Epidermal melanocyte (primary cell): Measurements from ENCODE around the gene CAMSAP1.
"Not testable (repeated sequence)": the region's sequence is repeated elsewhere in the genome, so short reads cannot be mapped to it uniquely, and the experiment has no call there.

Experiments
- DNase-seq: peaks from one replicate; pipeline ENCODE4 v3.0.0; 2011; ENCODE audit warnings: low spot score; ENCODE audit not compliant: insufficient read length

Gene CAMSAP1

DNA sequence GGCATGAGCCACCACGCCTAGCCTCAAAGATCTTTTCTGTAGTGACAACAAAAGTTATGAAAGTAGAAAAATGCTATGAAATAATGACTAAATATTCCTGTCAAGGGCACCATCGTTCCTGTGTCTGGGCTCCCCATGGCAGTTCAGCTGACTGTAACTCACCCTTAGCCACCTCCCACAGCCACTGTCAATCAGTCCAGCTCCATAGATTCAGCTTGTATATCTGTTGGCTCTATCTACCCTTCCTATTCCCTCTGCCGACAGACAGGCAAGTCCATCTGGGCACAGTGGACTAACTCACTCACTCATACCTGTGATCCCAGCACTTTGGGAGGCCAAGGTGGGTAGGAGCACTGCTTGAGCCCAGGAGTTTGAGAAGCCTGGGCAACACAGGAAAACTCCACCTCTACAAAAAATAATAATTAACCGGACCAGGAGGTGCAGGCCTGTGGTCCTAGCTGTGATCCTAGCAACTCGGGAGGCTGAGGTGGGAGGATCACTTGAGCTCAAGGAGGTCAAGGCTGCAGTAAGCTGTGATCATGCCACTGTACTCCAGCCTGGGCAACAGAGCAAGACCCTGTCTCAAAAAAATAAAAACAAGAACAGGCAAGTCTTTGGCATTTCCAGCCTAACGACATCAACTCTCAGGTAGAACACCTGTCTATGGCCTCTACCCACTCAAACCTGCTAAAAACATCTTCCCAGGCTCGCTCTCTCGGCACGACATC lies 6.2 kb downstream of the CAMSAP1 start:
- no peak for DNase-seq

DNA sequence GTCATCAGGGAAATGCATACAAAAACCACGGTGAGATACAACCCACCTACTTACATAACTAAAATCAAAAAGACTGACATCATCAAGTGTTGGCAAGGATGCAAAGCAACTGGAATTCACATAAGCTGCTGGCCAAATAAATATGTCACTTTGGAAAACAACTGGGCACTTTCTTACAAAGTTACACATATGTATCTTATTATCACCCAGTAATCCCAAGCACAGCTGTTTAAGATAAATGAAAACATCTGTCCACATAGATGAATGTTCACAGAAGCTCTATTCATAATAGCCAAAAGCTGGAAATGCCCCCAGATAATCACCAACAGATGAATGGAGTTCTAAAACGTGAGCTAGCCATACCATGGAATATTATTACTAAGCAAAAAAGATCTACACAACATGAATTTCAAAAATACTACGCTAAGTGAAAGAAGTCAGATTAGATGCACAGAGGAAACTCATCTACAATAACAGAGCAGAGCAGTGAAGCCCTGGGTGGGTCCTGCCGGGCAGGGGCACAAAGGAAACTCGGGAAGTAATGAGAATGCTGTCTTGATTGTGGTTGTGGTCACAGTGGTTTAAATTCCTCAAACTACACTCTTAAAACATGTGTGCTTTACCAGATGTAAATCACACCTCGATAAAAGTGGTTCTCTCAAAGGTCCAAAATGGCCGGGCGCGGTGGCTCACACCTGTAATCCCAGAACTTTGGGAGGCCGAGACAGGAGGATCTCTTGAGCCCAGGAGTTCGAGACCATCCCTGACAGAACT lies 8.5 kb downstream of the CAMSAP1 start:
- no peak for DNase-seq

DNA sequence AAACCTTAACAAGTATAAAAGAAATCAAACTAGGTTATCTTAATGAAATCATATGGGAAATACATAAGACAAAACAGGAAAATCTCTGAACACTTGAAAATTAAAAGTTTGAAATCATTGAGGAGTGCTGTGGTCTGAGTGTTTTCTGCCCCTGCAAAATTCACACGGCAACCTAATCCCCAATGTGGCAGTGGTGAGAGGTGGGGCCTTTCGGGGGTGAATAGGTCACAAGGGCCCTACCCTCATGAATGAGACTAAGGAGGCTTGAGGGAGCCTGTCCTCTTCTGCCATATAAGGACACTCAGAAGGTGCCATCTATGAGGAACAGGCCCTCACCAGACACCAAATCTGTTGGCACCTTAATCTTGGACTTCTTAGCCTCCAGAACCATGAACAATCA lies 10.7 kb downstream of the CAMSAP1 start:
- DNase-seq, result no peak

DNA sequence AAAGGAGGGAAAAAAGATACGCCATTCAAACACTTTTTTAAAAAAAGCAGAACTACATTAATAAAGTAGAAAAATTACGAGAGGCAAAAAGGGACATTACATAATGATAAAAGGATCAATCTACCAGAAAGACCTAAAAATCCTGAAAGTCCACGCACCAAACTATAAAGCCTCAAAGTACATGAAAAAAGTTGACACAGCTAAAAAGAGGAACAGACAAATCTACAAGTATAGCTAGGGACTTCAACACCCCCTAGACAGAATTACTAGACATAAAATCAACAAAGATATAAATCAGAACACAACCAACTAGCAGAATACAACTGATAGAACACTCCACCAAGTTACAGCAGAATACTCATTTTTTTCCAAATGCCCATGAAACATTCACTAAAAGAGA lies 11.1 kb downstream of the CAMSAP1 start:
- DNase-seq, result no peak

DNA sequence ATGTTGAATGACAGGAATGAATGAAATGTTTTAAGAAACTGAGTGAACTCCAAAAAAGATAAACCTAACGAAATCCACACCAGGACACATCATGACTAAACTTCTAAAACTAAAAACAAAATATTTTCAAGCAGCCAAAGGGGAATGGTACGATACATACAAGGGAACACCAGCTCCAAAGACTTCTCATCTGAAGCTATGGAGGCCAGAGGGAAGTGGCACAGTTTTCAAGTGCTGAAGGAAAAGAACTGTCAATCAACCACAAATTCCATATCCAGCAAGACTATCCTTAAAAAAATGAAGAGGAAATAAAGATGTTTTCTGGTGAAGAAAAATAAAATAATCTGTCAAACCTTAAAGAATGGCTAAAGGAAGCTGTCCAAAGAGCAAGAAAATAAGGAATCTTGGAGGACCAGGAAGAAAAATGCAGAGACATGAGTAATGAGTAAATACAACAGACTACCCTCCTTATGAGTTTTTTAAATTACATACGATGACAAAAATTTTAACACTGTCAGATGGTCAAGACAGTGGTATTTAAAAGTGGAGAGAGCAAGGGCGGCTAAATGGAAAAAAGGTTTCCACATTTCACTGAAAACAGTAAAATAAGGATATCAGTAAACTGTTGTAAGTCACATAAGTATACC lies 12.0 kb downstream of the CAMSAP1 start:
- no peak for DNase-seq

DNA sequence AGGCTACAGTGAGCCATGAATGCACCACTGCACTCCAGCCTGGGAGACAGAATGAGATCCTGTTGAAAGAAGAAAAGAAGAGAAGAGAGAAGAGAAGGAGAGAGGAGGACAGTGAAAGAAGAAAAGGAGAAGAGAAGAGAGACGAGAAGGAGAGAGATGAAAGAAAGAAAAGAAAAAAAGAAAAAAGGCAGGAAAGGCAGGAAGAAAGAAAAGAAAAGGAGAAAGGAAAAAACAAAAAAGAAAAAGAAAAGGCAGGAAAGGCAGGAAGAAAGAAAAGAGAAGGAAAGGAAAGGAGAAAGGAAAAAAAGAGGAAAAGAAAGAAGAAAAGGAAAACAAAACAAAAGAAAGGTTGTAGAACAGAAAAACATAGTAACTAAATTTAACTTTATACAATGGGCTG lies 14.2 kb downstream of the CAMSAP1 start:
- no peak for DNase-seq

DNA sequence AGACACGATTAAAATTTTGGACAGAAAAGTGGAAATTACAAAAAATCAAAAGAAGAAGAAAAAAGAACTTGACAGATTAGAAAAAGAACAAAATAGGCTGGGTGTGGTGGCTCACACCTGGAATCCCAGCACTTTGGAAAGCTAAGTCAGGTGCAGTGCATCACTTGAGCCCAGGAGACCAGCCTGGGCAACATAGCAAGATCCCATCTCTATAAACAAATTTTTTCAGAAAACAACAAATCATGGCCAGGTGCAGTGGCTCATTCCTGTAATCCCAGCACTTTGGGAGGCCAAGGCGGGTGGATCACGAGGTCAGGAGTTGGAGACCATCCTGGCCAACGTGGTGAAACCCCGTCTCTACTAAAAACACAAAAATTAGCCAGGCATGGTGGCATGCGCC lies 15.0 kb downstream of the CAMSAP1 start:
- DNase-seq, result not testable (repeated sequence)

DNA sequence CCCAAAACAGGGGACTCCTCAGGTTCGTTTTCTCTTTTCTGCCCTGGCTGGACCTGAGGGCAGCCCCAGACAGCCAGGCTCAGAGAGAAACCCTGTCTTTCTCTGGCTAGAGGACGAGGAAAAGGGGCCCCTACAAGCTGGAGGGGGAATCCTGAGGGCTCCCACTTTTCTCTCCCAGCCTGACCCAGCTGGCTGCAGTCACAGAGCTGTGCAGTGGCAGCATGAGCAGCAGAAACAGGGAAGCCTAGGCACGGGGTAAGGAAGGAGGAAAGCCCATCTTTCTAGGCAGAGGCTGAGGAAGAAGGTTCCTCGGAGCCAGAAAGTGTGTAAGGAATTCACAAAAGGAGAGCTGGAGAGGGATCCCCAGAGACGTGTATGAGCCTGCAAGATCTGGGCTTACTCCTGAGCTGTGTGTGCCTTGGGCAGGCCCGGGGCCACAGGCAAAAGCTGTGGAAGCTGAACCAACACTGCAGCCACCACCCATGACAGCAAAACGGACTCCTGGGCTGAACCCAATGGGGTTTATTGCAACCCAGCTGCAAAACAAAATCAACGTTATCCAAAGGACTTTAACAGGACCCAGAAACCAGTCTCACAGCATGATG lies 16.2 kb downstream of the CAMSAP1 start:
- no peak for DNase-seq

DNA sequence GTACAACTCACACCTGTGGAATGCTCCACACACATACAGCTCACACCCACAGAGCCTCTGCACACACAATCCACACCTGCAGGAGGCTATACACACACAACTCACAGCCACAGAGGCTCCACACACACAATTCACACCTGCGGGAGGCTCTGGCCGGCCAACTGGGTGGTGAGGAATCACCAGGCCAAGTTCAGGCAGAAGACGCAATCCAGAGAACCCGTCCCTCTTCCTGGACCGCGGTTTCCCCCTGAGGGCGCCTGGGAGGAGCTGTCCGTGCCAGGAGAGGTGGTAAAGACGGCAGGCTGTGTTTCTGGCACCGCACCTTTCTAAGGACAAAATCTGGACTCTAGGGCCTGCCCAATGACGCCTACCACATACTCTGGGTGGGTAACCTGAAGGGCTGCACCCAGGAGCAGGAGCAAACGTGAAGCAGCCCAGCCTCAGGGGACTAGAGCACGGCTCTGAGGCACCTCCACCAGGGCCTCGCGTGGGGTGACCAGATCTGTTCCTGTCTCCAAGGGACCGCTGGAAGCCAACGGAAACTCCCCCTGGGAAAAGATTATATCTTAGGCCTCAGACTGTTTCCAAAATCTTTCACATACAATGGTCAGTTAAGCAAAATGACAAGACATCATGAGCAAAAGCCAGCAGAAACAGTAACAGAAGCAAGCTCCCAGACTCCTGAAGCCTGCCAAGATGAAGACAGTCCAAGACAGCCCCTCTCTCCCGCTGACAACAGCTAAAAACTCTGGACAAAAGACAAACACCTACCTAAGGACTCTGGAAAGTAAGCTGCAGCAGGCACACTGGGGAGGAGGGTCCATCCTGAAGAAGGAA lies 16.9 kb downstream of the CAMSAP1 start:
- DNase-seq, result no peak

DNA sequence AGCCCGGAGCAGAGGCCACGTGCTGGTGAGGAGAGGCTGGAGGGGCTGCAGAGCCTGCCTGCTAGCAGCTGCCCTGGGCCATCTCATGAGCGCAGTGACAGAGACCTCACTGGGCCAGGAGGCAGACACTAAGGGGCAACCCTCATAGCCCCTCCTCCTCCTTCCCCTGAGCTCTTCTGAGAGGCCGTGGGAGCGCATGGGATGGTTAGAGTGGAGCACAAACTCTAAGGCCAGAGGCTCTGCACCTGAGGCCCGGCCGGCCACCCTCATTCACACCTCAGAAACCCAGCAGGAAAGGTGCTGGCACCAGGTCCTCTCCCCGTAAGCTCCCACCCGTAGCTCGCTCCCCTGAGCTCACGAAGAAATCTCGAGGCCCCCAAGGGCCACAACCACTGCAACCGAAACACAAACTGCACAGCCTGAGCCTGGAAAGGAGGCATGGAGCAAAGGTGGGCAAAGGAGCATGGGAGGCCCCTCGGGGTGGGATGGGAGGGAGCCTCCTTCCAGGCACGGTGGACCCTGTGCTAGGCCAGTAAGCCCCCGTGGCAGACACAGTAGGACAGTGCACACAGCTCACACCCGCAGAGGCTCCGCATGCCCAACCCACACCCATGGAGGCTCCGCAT lies 17.7 kb downstream of the CAMSAP1 start:
- no peak for DNase-seq

DNA sequence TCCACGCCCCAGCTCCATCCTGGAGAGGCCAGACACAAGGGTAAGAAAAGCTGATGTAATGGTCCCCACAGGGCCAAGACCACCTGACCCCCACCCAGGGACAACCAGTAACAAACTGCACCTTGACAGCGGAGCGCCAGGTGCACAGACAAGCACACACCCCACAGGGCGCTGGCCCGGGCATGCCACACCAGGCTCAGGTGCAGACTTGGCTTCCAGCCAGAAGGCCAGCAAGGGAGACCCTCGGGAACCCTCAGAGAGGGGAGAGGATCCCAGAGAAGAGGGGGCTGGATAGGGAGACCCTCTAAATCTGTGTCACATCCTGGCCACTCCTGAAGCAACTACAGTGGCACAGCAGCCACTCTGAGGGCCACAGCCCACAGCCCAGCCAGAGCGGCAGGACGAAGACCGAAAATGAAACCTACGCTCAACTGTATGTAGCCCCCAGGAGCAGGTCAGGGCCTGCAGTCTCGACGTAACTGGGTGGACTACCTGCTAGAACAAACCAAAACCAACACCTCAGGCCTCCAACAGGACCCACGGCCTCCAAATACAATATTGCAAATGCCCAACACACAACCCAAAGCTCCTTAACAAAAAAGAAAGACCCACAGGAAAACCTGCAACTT lies 18.5 kb downstream of the CAMSAP1 start:
- DNase-seq, result no peak

DNA sequence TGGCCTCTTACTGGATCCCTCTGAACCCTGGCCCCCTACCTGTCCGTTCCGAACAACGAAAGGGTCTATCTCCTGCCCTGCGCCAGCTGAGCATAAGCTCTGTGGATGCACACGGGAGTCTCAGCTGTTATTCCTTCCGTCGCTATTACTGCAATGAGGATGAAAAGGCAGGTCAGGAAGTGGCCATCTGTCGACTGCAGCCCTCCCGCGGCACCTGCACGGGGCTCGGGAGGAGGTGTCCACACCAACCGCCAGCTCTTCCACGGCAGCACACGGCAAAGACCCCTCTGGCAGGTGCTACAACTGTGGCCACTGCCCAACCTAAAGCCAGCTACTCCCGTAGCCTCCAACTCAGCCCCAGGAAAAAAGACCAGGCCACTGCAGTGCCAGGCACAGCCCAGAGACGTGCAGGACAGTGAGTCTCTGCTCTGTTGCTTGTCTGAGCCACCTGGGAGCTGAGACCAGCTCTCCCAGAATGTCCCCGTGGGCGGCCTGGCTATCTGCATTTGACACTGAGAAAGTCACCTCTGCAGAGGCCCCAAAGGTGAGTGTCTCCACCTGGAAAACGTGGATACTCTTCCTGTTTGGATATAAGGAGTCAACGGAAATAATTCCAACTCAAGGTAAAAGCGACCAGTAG lies 19.1 kb downstream of the CAMSAP1 start:
- no peak for DNase-seq

DNA sequence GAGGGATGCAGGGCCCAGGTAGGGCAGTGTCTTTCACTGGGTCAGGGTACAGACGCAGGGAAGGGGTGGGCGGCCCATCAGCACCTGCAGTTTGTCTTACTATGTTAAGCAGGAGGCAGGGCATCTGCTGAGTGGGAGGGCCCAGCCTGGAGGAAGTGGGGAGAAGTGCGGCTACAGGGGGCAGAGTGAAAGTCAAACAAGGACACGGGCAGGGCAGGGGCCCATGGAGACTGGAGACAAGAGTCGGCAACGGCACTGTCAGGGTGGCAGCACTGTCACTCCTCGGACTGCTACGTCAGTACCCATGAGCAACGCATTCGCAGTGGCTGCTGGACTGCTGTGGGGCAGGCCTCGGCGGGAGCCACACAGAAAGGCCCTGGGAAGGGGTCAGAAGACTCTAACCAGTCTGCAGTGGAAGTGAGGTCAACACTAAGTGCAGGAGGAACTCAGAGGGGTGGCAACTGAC lies 19.7 kb downstream of the CAMSAP1 start:
- DNase-seq, result no peak

DNA sequence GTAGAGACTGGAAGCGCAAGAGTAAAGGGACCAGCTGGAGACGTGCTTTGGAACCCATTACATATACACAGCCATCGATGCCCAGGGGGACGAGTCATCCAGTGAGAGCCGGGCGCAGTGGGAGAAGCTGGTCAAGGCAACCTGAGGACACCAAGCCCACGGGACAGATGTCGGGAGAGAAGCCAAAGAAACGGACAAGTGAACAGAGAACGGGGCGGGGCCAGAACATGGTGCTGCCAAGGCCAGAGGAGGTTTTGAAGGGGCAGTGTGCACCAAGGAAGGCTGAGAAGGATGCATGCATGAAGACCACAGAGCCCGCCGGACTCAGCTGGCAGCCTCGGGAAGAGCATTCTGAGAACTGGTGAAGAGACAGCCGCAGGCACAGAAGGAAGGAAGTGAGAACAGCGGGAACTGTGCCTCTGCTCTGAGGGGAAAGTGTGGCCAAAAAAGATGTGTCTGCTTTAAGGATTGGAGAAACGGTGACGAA lies 20.3 kb downstream of the CAMSAP1 start:
- DNase-seq, result no peak

DNA sequence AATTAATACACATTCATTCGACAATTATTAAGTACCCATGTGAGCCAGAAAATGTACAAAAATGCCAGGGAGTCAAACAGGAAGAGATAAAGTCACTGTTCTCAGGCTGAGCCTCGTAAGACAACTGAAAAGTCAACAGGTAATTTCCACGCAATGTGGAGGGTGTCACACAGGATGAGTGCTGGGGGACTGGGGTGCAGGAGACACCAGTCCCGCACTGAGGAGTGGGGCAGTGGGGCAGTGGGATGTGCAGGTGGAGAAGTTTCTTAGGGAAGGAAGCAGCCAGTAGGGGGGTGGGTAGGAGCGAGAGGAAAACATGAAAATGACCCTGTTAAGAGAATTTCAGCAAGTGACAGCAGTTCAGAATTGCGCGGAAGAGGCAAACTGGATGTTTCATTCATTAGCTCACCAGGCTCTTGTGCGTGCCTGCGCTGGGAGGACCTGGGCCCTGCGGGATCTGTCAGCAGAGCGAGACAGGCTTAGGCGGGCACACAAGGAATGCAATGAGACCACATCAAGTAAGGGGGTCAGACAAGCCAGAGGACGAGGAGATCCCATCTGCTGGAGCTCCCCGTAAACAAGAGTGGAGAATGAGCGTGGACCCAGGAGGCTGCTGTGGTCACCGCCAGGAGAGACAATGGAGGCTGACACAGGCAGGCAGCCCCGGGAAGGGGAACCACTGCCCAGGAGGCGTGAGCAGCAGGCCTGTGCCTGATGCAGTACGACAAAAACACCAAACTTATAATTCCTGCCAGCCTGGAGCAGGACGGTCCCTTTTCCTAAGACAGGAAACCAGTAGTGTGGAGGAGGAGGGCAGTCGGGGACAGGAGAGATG lies 21.0 kb downstream of the CAMSAP1 start:
- no peak for DNase-seq

DNA sequence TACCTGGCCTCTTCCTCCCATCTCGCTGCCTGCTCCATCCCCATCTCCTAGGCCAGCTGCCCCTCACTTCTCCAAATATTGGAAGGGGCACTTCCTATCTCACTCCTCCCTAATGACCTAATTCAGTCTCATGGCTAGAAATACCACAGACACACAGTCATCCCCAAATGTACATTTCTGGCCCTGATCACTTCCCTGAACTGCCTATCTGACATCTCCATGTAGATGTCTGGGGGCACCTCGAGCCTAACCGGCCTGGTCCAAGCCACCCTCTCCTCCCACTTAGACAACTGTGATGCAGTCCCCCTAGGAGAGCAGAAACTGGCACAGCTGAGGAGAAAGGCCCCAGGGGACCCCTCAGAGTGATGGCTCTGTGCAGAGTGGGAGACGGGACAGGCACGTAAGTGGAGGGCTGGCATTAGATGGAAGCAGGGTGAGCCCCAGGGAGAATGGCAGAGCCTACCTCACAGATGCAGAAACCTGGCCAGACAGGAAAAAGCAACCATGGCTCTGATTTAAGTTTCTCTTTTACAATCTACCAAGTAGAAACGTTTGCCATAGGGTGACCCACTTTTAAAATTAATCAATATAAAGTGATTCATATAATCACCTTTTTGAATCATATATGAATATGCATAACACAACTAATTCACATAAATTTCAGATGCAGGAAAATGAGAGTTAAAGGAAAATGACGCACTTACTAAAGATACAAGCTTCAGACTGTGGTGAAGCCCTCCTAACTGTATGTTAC lies 22.1 kb downstream of the CAMSAP1 start:
- DNase-seq, result no peak

DNA sequence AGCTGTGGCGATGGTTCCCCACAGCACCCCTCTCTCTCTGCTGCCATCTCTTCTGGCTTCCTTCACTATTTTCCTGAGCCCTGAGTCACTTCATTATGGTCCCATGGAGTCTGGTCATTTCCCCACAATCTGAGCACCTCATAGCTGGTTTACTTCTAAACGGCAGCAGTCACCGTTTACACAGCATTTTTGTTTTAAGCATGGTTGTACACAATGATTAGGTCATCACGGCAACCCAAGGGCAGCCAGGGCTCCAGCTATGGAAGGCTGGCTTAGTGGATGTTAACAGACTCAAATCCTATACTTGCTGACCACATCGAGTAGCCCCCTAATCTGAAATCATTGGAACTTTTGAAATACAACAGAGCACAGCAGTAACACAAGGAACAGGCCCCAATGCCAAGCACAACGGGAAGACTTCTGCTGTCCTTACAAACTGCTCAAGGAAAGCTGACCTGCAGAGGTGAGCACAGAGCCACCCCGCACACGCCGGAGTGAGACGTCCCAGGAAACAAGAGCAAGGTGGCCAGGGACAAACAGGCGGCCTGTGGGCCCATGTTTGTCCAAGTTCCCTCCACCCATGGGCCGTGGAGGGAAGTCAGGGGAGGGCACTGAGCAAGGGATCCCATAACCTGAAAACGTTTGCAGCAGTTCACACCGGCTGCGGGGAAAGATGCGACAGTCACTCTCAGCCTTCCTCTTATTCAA lies 22.9 kb downstream of the CAMSAP1 start:
- no peak for DNase-seq
